Measurements from ENCODE around the gene GZF1.

DNA sequence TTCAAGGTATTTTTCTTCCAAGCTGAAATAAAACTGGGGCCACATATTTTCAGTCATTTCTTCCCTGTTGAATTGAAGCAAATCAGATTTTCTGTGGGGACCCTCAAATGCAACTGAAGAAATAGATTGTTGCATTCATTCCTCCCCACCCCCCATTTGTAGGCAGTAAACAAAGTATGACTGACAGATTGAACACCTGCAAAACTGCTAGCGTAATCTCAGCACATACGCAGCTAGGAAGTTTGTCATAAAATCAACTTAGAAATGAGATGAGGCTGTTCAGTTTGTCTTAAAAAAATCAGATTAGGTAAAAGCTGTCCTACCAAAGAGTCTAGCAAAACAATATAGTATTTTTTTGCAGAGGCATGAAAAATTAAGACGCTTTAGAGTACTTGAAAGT lies 8.9 kb downstream of the GZF1 start:
- TF ChIP-seq POLR2A (IDR thresholded peaks at IDR 0.05; ENCODE audit: low read depth, low read length) (no peak), POLR2AphosphoS5 (IDR thresholded peaks at IDR 0.05; ENCODE audit: low read depth, low read length) (no peak)
